HL-60/S4 treated with retinoic acid at 250 ng/mL for 4 days and 3 days (cell line): Measurements from ENCODE around the gene RNF138.
"Not testable (repeated sequence)": the region's sequence is repeated elsewhere in the genome, so short reads cannot be mapped to it uniquely, and the experiment has no call there.

Experiments used
- in situ Hi-C: fragments of 300-500 bp; cut with MboI; formaldehyde crosslinking; loops from 2 replicates; pipeline ENCODE4 v1.7.0; 2022; ENCODE audit warnings: low sequenced_read_pairs

RNF138 gene

GRCh38 chr18:32167980-32168730 lies 76.5 kb downstream of the RNF138 start:
- in situ Hi-C loops, result loop anchor here (25.0 kb wide), 1 partner anchor 394 kb away; no protein-coding TSS in a partner anchor

GRCh38 chr18:32173654-32174053 lies 82.0 kb downstream of the RNF138 start:
- in situ Hi-C loops, result loop anchor here (25.0 kb wide), 1 partner anchor 389 kb away; no protein-coding TSS in a partner anchor

- in situ Hi-C loops, result loop anchor here (25.0 kb wide), 1 partner anchor 388 kb away; no protein-coding TSS in a partner anchor
These were observed 83.0 kb downstream of the RNF138 start for GRCh38 chr18:32174719-32175118.

GRCh38 chr18:32175265-32175664 lies 83.6 kb downstream of the RNF138 start:
- in situ Hi-C loops, result no loop called here

- in situ Hi-C loops, result not testable (repeated sequence)
These were observed 85.1 kb downstream of the RNF138 start for GRCh38 chr18:32176745-32177144.

GRCh38 chr18:32177530-32177929 lies 85.9 kb downstream of the RNF138 start:
- in situ Hi-C loops, result no loop called here
